Retina (tissue), 1 donor: ENCODE data around the gene ARL6IP1.
"Not testable (repeated sequence)": the region's sequence is repeated elsewhere in the genome, so short reads cannot be mapped to it uniquely, and the experiment has no call there.

ENCODE experiments used
- DNase-seq: peaks from one replicate; pipeline ENCODE4 v3.0.0-alpha.2; 2016

The ARL6IP1 gene

GRCh38 chr16:18797746-18798145 is 3.6 kb downstream of the ARL6IP1 start:
- no peak for DNase-seq

DNA sequence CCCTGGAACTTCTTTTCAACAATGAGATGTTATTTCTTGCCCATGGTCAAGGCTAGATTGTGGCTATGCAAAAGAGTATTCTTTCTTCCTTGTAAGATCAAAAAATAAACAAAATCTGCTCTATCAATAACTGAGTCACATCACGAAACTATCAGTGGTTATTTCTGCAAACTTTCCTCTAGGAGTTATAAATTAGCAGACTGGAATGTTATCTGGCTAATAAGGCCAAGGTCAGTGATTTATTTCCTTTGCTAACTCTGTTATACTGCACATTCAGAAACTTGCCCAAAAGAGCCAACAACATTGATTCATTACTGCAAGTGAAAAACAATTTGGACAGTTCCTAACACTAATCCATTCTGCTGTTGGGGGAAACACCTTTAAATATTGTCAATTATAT is 5.0 kb downstream of the ARL6IP1 start:
- no peak for DNase-seq

DNA sequence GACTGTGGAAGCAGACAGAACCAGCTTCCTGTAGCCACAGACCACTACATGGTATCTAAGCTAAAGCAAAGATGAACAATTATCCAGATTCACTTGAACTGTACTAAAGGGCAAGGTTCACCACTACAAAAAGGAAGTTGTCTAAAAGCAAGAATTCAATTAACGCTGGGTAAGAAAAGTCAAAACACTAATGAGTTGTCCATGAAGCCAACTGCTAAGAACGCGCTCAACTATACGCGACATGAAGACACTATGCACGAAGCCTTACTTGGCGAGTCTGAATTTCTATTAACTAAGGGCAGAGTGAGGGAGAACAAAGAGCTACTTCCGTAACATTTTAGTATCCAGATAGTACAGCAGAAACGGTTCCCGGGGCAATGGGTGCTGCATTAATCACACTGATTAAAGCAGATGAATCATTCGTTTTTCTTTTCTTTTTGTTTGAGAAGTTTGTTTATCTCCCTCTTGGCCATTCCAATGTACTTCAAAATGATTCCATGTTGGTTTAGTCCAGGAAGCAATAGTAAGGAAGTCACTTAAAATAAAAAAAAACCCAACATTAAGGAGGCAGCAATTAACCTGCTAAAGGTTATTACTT is 8.4 kb downstream of the ARL6IP1 start:
- DNase-seq: no peak

- DNase-seq: peak; percentile 96
Observed at GRCh38 chr16:18789850-18790706, 11.3 kb downstream of the ARL6IP1 start, which contains the start of gene RPS15A. Gene RPS15A, minus strand, starts transcription at chr16:18790334. Its CDS starts 1,221 bp downstream, at chr16:18789113.

- DNase-seq: no peak
Observed at GRCh38 chr16:18789515-18789849, 11.9 kb downstream of the ARL6IP1 start.

GRCh38 chr16:18788828-18789514 is 12.4 kb downstream of the ARL6IP1 start:
- no peak for DNase-seq

DNA sequence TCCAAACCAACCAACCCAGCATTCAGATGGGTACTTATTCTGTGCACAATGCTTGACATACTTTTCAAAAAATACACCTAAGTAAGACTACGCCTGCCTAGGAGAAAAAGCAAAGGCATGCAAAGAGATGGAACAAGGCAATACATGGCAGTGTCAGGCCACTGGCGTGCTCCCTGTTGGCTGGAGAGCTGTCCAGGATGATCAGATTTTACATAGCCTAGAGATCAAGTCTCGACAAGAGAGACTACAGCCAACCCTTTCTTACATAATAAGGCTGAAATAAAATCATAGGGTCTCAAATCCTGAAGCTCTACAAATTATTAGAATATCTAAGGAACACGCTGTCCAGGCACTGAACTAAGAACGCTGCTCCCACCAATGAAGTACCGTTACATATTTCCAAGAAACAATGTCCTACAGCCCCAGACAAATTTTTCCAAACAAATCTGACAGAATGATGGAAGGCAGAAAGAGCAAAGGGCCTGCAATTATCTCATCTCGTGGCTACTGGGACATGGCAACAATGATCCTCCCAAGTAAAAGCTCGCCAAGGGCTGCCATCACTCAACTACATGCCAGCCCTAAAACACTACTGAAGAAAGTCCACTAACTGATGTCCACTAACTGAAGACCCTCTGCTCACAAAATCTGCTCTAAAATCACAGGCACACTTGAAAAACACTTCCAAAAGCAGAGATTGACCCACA is 16.3 kb downstream of the ARL6IP1 start:
- no peak for DNase-seq

DNA sequence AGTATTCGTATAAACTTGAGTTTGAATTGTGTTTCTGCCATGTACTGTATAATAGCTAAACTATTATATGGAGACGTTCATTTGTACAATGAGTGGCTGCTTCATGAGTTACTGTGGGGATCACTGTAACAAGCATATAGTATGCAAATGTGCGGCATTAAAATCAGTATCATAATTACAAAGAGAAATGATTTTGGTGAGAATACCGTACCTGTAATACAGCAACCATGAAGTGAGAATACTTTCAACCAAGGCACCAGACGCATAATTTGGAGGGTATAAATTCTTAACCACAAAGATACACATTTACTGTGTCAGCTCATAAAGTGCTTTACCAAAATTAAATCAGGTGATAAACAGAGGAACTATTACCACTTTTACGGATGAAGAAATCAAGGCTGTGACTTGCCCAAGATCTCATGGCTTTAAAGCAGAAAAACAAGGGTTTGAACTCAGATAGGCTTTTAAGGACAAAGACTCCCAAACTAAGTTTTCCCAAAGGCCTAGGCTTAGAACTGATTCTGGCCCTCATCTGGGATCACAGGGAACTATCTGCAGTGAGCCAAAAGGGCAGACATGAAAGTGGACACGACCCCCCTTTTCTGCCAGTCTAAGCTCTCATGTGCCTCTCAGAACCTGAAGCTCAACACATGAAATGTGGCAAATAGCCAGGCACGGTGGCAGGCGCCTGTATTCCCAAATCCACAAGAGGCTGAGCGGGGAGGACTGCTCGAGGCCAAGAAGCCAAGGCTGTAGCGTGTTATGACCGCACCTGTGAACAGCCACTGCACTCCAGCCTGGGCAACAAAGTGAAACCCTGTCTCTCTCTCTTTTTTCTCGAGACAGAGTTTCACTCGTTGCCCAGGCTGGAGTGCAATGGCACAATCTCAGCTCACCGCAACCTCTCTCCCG is 17.7 kb downstream of the ARL6IP1 start:
- no peak for DNase-seq

- no peak for DNase-seq
Observed at GRCh38 chr16:18782697-18783429, 18.5 kb downstream of the ARL6IP1 start.

GRCh38 chr16:18781232-18781631 is 20.1 kb downstream of the ARL6IP1 start:
- not testable (repeated sequence) for DNase-seq

DNA sequence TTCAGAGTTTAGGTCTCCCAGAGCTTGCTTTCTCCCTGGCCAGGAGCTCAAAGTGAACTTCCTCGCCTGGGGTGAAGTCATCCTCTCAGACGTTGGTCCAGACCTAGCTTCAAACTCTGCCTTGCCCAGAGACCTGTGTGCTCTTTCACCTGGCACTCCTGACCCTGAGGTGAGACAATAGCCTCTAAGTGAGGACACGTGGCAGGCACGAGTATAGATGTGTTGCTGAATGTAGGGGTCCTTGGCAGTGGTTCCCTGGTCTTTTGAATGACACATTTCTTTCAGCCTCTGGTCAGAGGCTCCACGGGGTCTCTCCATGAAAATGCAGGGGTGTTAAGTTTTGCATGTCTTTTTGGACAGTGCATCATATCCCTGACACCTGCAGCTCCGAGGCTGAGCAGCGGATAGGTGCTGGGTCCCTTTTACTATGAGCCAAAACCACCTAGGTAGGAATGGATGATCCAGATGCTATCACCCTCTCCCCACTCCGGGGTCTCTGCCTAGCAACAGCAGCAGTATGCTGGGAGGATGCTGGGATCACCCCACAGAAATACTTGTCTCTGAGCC is 20.8 kb downstream of the ARL6IP1 start:
- not testable (repeated sequence) for DNase-seq

DNA sequence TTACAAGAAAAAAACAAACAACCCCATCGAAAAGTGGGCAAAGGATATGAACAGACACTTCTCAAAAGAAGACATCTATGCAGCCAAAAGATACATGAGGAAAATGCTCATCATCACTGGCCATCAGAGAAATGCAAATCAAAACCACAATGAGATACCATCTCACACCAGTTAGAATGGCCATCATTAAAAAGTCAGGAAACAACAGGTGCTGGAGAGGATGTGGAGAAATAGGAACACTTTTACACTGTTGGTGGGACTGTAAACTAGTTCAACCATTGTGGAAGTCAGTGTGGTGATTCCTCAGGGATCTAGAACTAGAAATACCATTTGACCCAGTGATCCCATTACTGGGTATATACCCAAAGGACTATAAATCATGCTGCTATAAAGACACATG is 23.7 kb downstream of the ARL6IP1 start:
- DNase-seq: not testable (repeated sequence)

DNA sequence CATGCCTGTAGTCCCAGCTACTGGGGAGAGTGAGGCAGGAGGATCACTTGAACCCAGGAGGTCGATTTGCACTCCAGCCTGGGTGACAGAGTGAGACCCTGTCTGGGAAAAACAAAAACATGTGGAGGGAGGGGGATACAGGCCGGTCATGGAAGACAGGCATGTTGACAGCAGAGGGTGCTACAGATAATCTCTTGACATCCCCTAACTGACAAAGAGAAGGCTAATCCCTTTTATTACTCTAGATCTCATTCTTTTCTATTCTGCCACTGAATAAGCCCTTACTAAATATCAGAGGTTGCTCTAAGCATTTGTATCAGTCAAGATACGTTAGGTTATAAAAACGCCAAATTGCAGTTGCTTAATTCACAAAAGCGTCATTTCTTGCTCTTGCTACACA is 25.0 kb downstream of the ARL6IP1 start:
- not testable (repeated sequence) for DNase-seq

- not testable (repeated sequence) for DNase-seq
Observed at GRCh38 chr16:18774651-18775050, 26.7 kb downstream of the ARL6IP1 start.

GRCh38 chr16:18772171-18772570 is 29.2 kb downstream of the ARL6IP1 start:
- not testable (repeated sequence) for DNase-seq

DNA sequence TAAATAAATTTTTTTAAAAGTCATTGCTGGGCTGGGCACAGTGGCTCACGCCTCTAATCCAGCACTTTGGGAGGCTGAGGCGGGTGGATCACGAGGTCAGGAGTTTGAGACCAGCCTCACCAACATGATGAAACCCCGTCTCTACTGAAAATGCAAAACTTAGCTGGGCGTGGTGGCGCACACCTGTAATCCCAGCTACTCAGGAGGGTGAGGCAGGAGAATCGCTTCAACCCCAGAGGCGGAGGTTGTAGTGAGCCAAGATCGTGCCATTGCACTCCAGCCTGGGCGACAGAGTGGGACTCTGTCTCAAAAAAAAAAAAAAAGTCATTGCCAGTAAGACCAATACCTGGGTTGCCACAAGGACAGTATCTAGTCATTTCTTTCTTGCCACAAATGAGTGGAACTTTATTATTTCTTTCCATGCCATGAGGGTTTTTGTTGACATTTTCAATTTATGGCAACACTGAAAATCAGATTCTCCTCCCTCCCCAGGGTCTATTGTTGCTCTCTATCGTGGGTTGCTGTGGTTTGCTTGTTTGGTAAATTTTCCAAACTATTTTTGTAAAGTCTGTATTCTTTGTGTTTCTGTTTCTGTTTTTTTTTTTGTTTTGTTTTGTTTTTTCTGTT is 30.9 kb downstream of the ARL6IP1 start:
- not testable (repeated sequence) for DNase-seq

DNA sequence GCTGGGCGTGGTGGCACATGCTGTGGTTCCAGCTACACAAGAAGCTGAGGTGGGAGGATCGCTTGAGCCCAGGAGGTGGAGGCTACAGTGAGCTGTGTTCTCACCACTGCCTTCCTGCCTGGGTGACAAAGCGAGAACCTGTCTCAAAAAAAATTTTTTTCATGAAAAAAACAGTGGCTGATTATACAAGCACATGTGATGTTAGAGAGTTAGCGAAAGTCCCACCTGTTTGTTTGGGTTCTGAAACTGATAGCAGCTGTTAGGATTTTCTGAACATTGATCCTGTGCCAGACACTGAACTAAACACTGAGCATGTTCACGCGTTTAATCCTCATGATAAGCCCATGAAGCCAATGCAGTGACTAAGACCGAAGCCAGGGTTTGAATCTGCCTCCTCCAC is 34.1 kb downstream of the ARL6IP1 start:
- DNase-seq: not testable (repeated sequence)

DNA sequence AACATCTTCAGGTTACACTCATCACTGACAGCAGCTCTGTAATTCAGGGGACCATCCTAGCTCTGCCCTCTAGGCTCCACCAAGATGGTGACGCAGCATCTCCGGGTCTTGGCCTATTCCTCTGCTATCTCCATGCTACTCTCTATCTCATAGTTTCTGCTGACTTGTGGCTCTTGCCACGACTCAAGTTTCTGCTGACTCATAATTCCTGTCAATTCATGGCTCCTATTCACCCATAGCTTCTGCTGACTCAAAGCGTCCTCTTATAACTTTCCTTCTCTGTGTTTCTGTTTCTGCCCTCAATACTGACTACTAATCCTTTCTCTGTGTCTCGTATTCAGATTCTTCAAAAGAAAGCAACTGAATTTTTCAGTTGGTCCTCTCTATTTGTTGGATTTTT is 38.6 kb downstream of the ARL6IP1 start:
- DNase-seq: not testable (repeated sequence)

DNA sequence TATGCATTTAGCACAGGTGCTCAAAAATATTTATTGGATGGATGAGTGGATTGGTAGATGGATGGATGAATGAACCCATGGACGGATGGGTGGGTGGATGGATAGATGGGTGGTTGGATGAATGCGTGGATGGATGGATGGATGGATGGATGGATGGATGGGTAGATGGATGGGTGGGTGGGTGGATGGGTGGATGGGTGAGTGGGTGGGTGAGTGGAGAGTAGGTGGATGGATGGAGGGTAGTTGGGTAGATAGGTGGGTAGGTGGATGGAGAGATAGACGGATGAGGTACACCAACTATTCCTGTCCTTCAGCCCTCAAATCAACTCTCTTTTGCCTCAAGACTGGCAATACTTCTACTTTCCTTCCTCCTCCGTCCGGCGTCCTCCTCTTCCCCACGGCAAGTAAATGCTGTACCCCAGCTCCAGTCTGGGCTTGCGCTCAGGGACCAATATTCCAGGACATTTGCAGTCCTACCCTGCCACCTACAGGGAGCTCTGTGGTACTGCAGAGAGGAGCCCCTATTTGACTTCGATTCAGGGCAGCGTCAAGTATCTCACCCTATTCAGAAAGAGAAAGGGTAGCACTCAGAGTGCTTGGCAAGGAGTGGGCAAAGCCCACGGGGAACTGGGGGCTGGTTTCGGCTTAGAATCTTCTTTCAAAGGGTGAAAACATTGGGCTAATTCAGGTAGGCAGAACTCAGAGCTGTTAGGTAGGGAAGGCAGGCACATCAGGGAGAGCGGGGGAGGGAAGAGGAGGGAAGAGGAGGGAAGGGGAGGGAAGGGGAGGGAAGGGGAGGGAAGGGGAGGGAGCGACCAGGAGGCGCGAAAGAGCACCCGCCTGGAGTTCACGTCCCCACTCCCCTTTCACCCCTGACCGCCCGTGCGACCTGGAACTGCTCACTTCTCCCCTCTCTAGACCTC is 41.5 kb downstream of the ARL6IP1 start:
- DNase-seq: peak; percentile 37
